GM18867 (cell line): ENCODE data around the gene HHAT.

Experiments used
- ATAC-seq: cut with Tn5 transposase; IDR thresholded peaks from one replicate; pipeline ENCODE4 v1.9.1; 2021; ENCODE audit warnings: mild to moderate bottlenecking, moderate library complexity; ENCODE audit not compliant: unreplicated experiment

Gene HHAT

GRCh38 chr1:210328746-210329503 lies at the start of gene HHAT:
HHAT (plus strand) TSS chr1:210328902; CDS start chr1:210348976, 20,074 bp downstream.
- peak; percentile 59 for ATAC-seq

GRCh38 chr1:210280221-210280620 lies 48.5 kb upstream of the HHAT start:
- ATAC-seq = no peak

GRCh38 chr1:210288116-210288515 lies 40.6 kb upstream of the HHAT start:
- ATAC-seq = no peak

- ATAC-seq = no peak
These were observed 39.5 kb upstream of the HHAT start for GRCh38 chr1:210289248-210289647.

- ATAC-seq = no peak
These were observed 37.5 kb upstream of the HHAT start for GRCh38 chr1:210291081-210291764.

GRCh38 chr1:210291786-210292230 lies 36.9 kb upstream of the HHAT start:
- no peak for ATAC-seq

- ATAC-seq = peak; percentile 67
These were observed 36.4 kb upstream of the HHAT start for GRCh38 chr1:210292231-210292871.

- no peak for ATAC-seq
These were observed 35.5 kb upstream of the HHAT start for GRCh38 chr1:210293171-210293607.

GRCh38 chr1:210294999-210295745 lies 33.5 kb upstream of the HHAT start:
- no peak for ATAC-seq

- ATAC-seq = no peak
These were observed 32.0 kb upstream of the HHAT start for GRCh38 chr1:210296682-210297081.

- no peak for ATAC-seq
These were observed 30.4 kb upstream of the HHAT start for GRCh38 chr1:210298296-210298695.

GRCh38 chr1:210298936-210299335 lies 29.8 kb upstream of the HHAT start:
- ATAC-seq = no peak

GRCh38 chr1:210299501-210299900 lies 29.2 kb upstream of the HHAT start:
- ATAC-seq = no peak

- no peak for ATAC-seq
These were observed 27.6 kb upstream of the HHAT start for GRCh38 chr1:210300923-210301614.

GRCh38 chr1:210301615-210302000 lies 27.1 kb upstream of the HHAT start:
- ATAC-seq = no peak

- no peak for ATAC-seq
These were observed 26.2 kb upstream of the HHAT start for GRCh38 chr1:210302501-210302900.

GRCh38 chr1:210303391-210303790 lies 25.3 kb upstream of the HHAT start:
- no peak for ATAC-seq

- no peak for ATAC-seq
These were observed 18.0 kb upstream of the HHAT start for GRCh38 chr1:210310562-210311153.

- ATAC-seq = no peak
These were observed 16.8 kb upstream of the HHAT start for GRCh38 chr1:210311726-210312493.
